HepG2 (cell line): ENCODE measurements around the gene MLLT11. TPM values are rescaled to one million over a fixed set of nuclear protein-coding genes. Genes with fewer than 3 reads are reported as not detected.

Experiments
- ATF3 ChIP-seq: sonication (generic); formaldehyde crosslinking; IDR thresholded peaks from 2 replicates; pipeline ENCODE4 v1.4.0; 2020; ENCODE audit warnings: missing genetic modification reagents
- BCL3 ChIP-seq: sonication (generic); formaldehyde crosslinking; IDR thresholded peaks from 2 replicates; pipeline ENCODE4 v1.5.1; 2020; ENCODE audit warnings: mild to moderate bottlenecking, missing genetic modification reagents, moderate library complexity
- CCDC6 ChIP-seq: sonication (generic); formaldehyde crosslinking; IDR thresholded peaks from 2 replicates; pipeline ENCODE4 v1.8.1; 2022; ENCODE audit warnings: mild to moderate bottlenecking, missing genetic modification reagents, moderate library complexity
- CENPX ChIP-seq: sonication (generic); formaldehyde crosslinking; IDR thresholded peaks from 2 replicates; pipeline ENCODE4 v1.9.0; 2021; ENCODE audit warnings: mild to moderate bottlenecking, missing genetic modification reagents, moderate library complexity
- GFI1 ChIP-seq: sonication (generic); formaldehyde crosslinking; IDR thresholded peaks from 2 replicates; pipeline ENCODE4 v1.5.0; 2020; ENCODE audit warnings: missing genetic modification reagents, mild to moderate bottlenecking, borderline replicate concordance
- HNRNPH1 ChIP-seq: fragments of 200-400 bp; formaldehyde crosslinking; optimal IDR thresholded peaks from 2 replicates; pipeline ENCODE3; 2017; ENCODE audit warnings: mild to moderate bottlenecking, low read depth, low read length
- NFAT5 ChIP-seq: sonication (generic); formaldehyde crosslinking; IDR thresholded peaks from 2 replicates; pipeline ENCODE4 v1.4.0; 2020; ENCODE audit warnings: missing genetic modification reagents
- NRL ChIP-seq: sonication (generic); formaldehyde crosslinking; IDR thresholded peaks from 2 replicates; pipeline ENCODE4 v1.5.0; 2020; ENCODE audit warnings: missing genetic modification reagents, mild to moderate bottlenecking, moderate library complexity, borderline replicate concordance
- PHF21A ChIP-seq: sonication (generic); formaldehyde crosslinking; IDR thresholded peaks from 2 replicates; pipeline ENCODE4 v1.5.0; 2020; ENCODE audit warnings: mild to moderate bottlenecking, missing genetic modification reagents
- SYNCRIP ChIP-seq: fragments of 200-400 bp; formaldehyde crosslinking; IDR thresholded peaks from 2 replicates; pipeline ENCODE4 v1.6.1; 2018; ENCODE audit warnings: mild to moderate bottlenecking, low read depth, low read length; ENCODE audit not compliant: insufficient read depth
- YEATS4 ChIP-seq: sonication (generic); formaldehyde crosslinking; IDR thresholded peaks from 2 replicates; pipeline ENCODE4 v1.4.0; 2020; ENCODE audit warnings: missing genetic modification reagents, borderline replicate concordance
- ZBTB33 ChIP-seq: sonication (generic); formaldehyde crosslinking; IDR thresholded peaks from 2 replicates; pipeline ENCODE4 v1.4.0; 2020; ENCODE audit warnings: missing genetic modification reagents
- ZBTB49 ChIP-seq: sonication (generic); formaldehyde crosslinking; IDR thresholded peaks from 2 replicates; pipeline ENCODE4 v1.4.0; 2020; ENCODE audit warnings: missing genetic modification reagents, borderline replicate concordance
- ZKSCAN1 ChIP-seq: fragments of 150-350 bp; IDR thresholded peaks from 2 replicates; pipeline ENCODE4 v1.6.1; 2014; ENCODE audit warnings: low read length
- ZNF33A ChIP-seq: sonication (generic); formaldehyde crosslinking; IDR thresholded peaks from 2 replicates; pipeline ENCODE4 v1.5.1; 2020; ENCODE audit warnings: missing genetic modification reagents, mild to moderate bottlenecking, moderate library complexity, borderline replicate concordance
- ZNF33B ChIP-seq: sonication (generic); formaldehyde crosslinking; IDR thresholded peaks from 2 replicates; pipeline ENCODE4 v1.5.1; 2020; ENCODE audit warnings: mild to moderate bottlenecking, missing genetic modification reagents
- ZNF615 ChIP-seq: sonication (generic); formaldehyde crosslinking; IDR thresholded peaks from 2 replicates; pipeline ENCODE4 v1.5.0; 2020; ENCODE audit warnings: mild to moderate bottlenecking, missing genetic modification reagents, borderline replicate concordance
- polyA plus RNA-seq, 8 experiments: library from polyadenylated mRNA; depleted of rRNA in 3 of 8; stranded (reverse) in 7 of 8; unstranded in 1 of 8; fragments of >200 nt; fragmentation: Illumina TruSeq in 4 of 8; extraction: Trizol in 4 of 8; gene quantifications; 2 replicates each; pipeline versions ENCODE4 v1.2.1 to v1.2.3, GENCODE V29; 2011 to 2016; ENCODE audit warnings: low read depth in 4 of 8, missing spikeins in 1 of 8, mixed read lengths in 1 of 8; ENCODE audit not compliant: insufficient read depth in 1 of 8
- total RNA-seq, 5 experiments: library from RNA; depleted of rRNA; stranded (reverse); fragments of >200 nt; fragmentation: Illumina TruSeq; extraction: Trizol; gene quantifications; 2 replicates each; pipeline ENCODE4 v1.2.3, GENCODE V29; 2016; ENCODE audit warnings: low read depth in 1 of 5

MLLT11 gene
- total and polyA plus RNA-seq, 2 of the 13 experiments (the other 11 are each of a cell fraction or from before 2014, with no cell fraction given): 0.21 to 0.22 TPM

- TF ChIP-seq ZBTB33 (CRISPR knock-in tag): no peak
- TF ChIP-seq NRL (CRISPR knock-in tag): peak; percentile 70; the same call in 1 of the 2 replicates
- peak; percentile 17; the same call in 1 of the 2 replicates for TF ChIP-seq GFI1 (CRISPR knock-in tag)
- peak; percentile 63; the same call in 1 of the 2 replicates for TF ChIP-seq BCL3 (CRISPR knock-in tag)
- TF ChIP-seq CENPX (CRISPR knock-in tag): no peak
- 0 out of 2 replicates have a peak, but pooled peaks have one; percentile 42 for TF ChIP-seq CCDC6 (CRISPR knock-in tag)
- TF ChIP-seq NFAT5 (CRISPR knock-in tag): no peak
- TF ChIP-seq ZNF615 (CRISPR knock-in tag): no peak
- no peak for TF ChIP-seq ZNF33A (CRISPR knock-in tag)
- no peak for TF ChIP-seq ZKSCAN1
- no peak for TF ChIP-seq ZBTB49 (CRISPR knock-in tag)
- TF ChIP-seq YEATS4 (CRISPR knock-in tag): no peak
- TF ChIP-seq SYNCRIP: no peak
- no peak for TF ChIP-seq ATF3 (CRISPR knock-in tag)
- TF ChIP-seq HNRNPH1: no peak
- TF ChIP-seq PHF21A (CRISPR knock-in tag): no peak
- TF ChIP-seq ZNF33B: peak; percentile 83; the same call in 1 of the 2 replicates
These were observed 12.1 kb upstream of the MLLT11 start (continued) for GRCh38 chr1:151047925-151048644.
